Neutrophil (primary cell): Measurements from ENCODE around the gene TMEM9.

ENCODE experiments used
- H3K27ac ChIP-seq: fragments of 200-600 bp; sonication (generic); 2 replicates; pipeline ENCODE4 v1.5.1; 2016; ENCODE audit warnings: mild to moderate bottlenecking, moderate library complexity
- H3K27me3 ChIP-seq: fragments of 200-600 bp; sonication (generic); 2 replicates; pipeline ENCODE4 v1.6.0; 2016; ENCODE audit warnings: mild to moderate bottlenecking
- H3K36me3 ChIP-seq: fragments of 200-600 bp; sonication (generic); 2 replicates; pipeline ENCODE4 v1.5.1; 2017
- H3K4me1 ChIP-seq, 2 experiments: fragments of 200-600 bp in 1 of 2; sonication (generic) in 1 of 2; 1 replicate in 1 of 2; 2 replicates in 1 of 2; pipeline versions ENCODE4 v1.5.1 to v1.6.1; 2013 to 2016; ENCODE audit warnings: low read depth in 1 of 2, low read length in 1 of 2, mild to moderate bottlenecking in 1 of 2, moderate library complexity in 1 of 2; ENCODE audit not compliant: control insufficient read depth in 1 of 2, insufficient read depth in 1 of 2
- H3K4me3 ChIP-seq, 2 experiments: fragments of 200-600 bp in 1 of 2; sonication (generic) in 1 of 2; 1 replicate in 1 of 2; 2 replicates in 1 of 2; pipeline ENCODE4 v1.5.1; 2013 to 2016; ENCODE audit warnings: low read depth in 1 of 2, low read length in 1 of 2, mild to moderate bottlenecking in 1 of 2, moderate library complexity in 1 of 2
- H3K9me3 ChIP-seq: fragments of 200-600 bp; sonication (generic); 2 replicates; pipeline ENCODE4 v1.5.1; 2016
- CTCF ChIP-seq: fragments of 200-600 bp; sonication (generic); IDR thresholded peaks from 2 replicates; pipeline ENCODE4 v1.5.1; 2016; ENCODE audit warnings: antibody characterized with exemption

Gene TMEM9

GRCh38 chr1:201095581-201095980 lies 58.7 kb downstream of the TMEM9 start:
- Histone ChIP-seq H3K9me3 (no peaks in the 10 kb centered on the region), H3K36me3 (no peaks in the 10 kb centered on the region), H3K4me3 (no peak overlapping the region), H3K27ac (no peak overlapping the region), H3K4me1 (no peaks in the 10 kb centered on the region), H3K27me3 (no peaks in the 10 kb centered on the region)
- TF ChIP-seq CTCF, result no peak

- TF ChIP-seq CTCF, result no peak
- Histone ChIP-seq H3K27me3 (no peaks in the 10 kb centered on the region), H3K4me3 (no peak overlapping the region), H3K27ac (no peak overlapping the region), H3K4me1 (no peaks in the 10 kb centered on the region), H3K9me3 (no peaks in the 10 kb centered on the region), H3K36me3 (no peaks in the 10 kb centered on the region)
Observed at GRCh38 chr1:201094832-201095231, 59.4 kb downstream of the TMEM9 start.

GRCh38 chr1:201093962-201094361 lies 60.3 kb downstream of the TMEM9 start:
- Histone ChIP-seq H3K9me3 (no peaks in the 10 kb centered on the region), H3K36me3 (no peaks in the 10 kb centered on the region), H3K27me3 (no peaks in the 10 kb centered on the region), H3K4me1 (no peaks in the 10 kb centered on the region), H3K4me3 (no peak overlapping the region), H3K27ac (no peak overlapping the region)
- no peak for TF ChIP-seq CTCF

GRCh38 chr1:201093561-201093960 lies 60.7 kb downstream of the TMEM9 start:
- H3K4me3 ChIP-seq, result no peak overlapping the region
- no peaks in the 10 kb centered on the region for H3K9me3 ChIP-seq
- TF ChIP-seq CTCF, result no peak
- H3K4me1 ChIP-seq, result no peaks in the 10 kb centered on the region
- H3K36me3 ChIP-seq, result no peaks in the 10 kb centered on the region
- H3K27ac ChIP-seq, result no peak overlapping the region
- H3K27me3 ChIP-seq, result no peaks in the 10 kb centered on the region

GRCh38 chr1:201092738-201093137 lies 61.5 kb downstream of the TMEM9 start:
- H3K27ac ChIP-seq, result no peak overlapping the region
- H3K4me3 ChIP-seq, result no peak overlapping the region
- no peaks in the 10 kb centered on the region for H3K36me3 ChIP-seq
- no peak for TF ChIP-seq CTCF
- H3K4me1 ChIP-seq, result no peaks in the 10 kb centered on the region
- no peaks in the 10 kb centered on the region for H3K9me3 ChIP-seq
- H3K27me3 ChIP-seq, result peaks cover under 1% of the 10 kb centered on the region

GRCh38 chr1:201091256-201091655 lies 63.0 kb downstream of the TMEM9 start:
- Histone ChIP-seq H3K36me3 (no peaks in the 10 kb centered on the region), H3K9me3 (no peaks in the 10 kb centered on the region), H3K27ac (no peak overlapping the region), H3K4me1 (no peaks in the 10 kb centered on the region), H3K27me3 (peaks cover 11% of the 10 kb centered on the region), H3K4me3 (no peak overlapping the region)
- TF ChIP-seq CTCF, result no peak
